Amniotic epithelial cell (primary cell): Measurements from ENCODE around the gene ARNT2.

Experiments
- DNase-seq: peaks from one replicate; pipeline ENCODE4 v3.0.0-alpha.2; 2010; ENCODE audit warnings: low read depth

Gene ARNT2

GRCh38 chr15:80514071-80514780 is 110.0 kb downstream of the ARNT2 start:
- DNase-seq: peak; percentile 97

- no peak for DNase-seq
Observed at GRCh38 chr15:80517290-80517689, 113.1 kb downstream of the ARNT2 start.

- DNase-seq: peak; percentile 46
Observed at GRCh38 chr15:80518522-80518921, 114.3 kb downstream of the ARNT2 start.

GRCh38 chr15:80523746-80524145 is 119.6 kb downstream of the ARNT2 start:
- no peak for DNase-seq

GRCh38 chr15:80525853-80526252 is 121.7 kb downstream of the ARNT2 start:
- DNase-seq: no peak

GRCh38 chr15:80526556-80527340 is 122.6 kb downstream of the ARNT2 start:
- DNase-seq: peak; percentile 28

- no peak for DNase-seq
Observed at GRCh38 chr15:80527406-80527805, 123.2 kb downstream of the ARNT2 start.

- DNase-seq: no peak
Observed at GRCh38 chr15:80527961-80528360, 123.8 kb downstream of the ARNT2 start.

- no peak for DNase-seq
Observed at GRCh38 chr15:80530737-80531365, 126.7 kb downstream of the ARNT2 start.

GRCh38 chr15:80531388-80531787 is 127.2 kb downstream of the ARNT2 start:
- no peak for DNase-seq

GRCh38 chr15:80531796-80532195 is 127.6 kb downstream of the ARNT2 start:
- DNase-seq: peak; percentile 15

- no peak for DNase-seq
Observed at GRCh38 chr15:80533790-80534333, 129.7 kb downstream of the ARNT2 start.

- no peak for DNase-seq
Observed at GRCh38 chr15:80536231-80536630, 132.0 kb downstream of the ARNT2 start.

GRCh38 chr15:80536716-80537115 is 132.5 kb downstream of the ARNT2 start:
- no peak for DNase-seq

- DNase-seq: no peak
Observed at GRCh38 chr15:80545078-80545477, 140.9 kb downstream of the ARNT2 start.

GRCh38 chr15:80547264-80547663 is 143.1 kb downstream of the ARNT2 start:
- DNase-seq: peak; percentile 62

- peak; percentile 82 for DNase-seq
Observed at GRCh38 chr15:80549191-80549590, 145.0 kb downstream of the ARNT2 start.

- DNase-seq: peak; percentile 46
Observed at GRCh38 chr15:80549654-80550053, 145.5 kb downstream of the ARNT2 start.

GRCh38 chr15:80550219-80550907 is 146.2 kb downstream of the ARNT2 start:
- DNase-seq: peak; percentile 90

GRCh38 chr15:80550908-80551260 is 146.7 kb downstream of the ARNT2 start:
- DNase-seq: peak; percentile 51

- no peak for DNase-seq
Observed at GRCh38 chr15:80551348-80551747, 147.2 kb downstream of the ARNT2 start.

- DNase-seq: no peak
Observed at GRCh38 chr15:80554560-80554959, 150.4 kb downstream of the ARNT2 start.
